Upper lobe of left lung (tissue), 6 donors: ENCODE results near the gene CBFA2T3. TPM values are rescaled to one million over a fixed set of nuclear protein-coding genes. Genes with fewer than 3 reads are reported as not detected.
"Not testable (repeated sequence)": the region's sequence is repeated elsewhere in the genome, so short reads cannot be mapped to it uniquely, and the experiment has no call there.

Source experiments
- ATAC-seq, 2 donors: fragments of 200-7000 bp; cut with Tn5 transposase; one replicate each; pipeline ENCODE4 v1.9.1; 2022; ENCODE audit warnings: mild to moderate bottlenecking in 2 of 2, moderate library complexity in 2 of 2; ENCODE audit not compliant: low FRiP score in 2 of 2
- DNase-seq, 2 donors: peaks; one replicate each; pipeline ENCODE4 v3.0.0-alpha.2; 2019 to 2020
- H3K27ac ChIP-seq, 4 donors: fragments of 200-600 bp; sonication (generic); one replicate each; pipeline ENCODE4 v1.5.1; 2016 to 2019
- H3K27me3 ChIP-seq, 4 donors: fragments of 200-600 bp; sonication (generic); one replicate each; pipeline ENCODE4 v1.5.1; 2017 to 2019
- H3K36me3 ChIP-seq, 4 donors: fragments of 200-600 bp; sonication (generic); one replicate each; pipeline ENCODE4 v1.5.1; 2016 to 2019
- H3K4me1 ChIP-seq, 4 donors: fragments of 200-600 bp; sonication (generic); one replicate each; pipeline ENCODE4 v1.5.1; 2018 to 2019
- H3K4me3 ChIP-seq, 4 donors: fragments of 200-600 bp; sonication (generic); one replicate each; pipeline ENCODE4 v1.5.1; 2017 to 2019; ENCODE audit warnings: mild to moderate bottlenecking in 2 of 4, moderate library complexity in 1 of 4
- H3K9me3 ChIP-seq, 4 donors: fragments of 200-600 bp; sonication (generic); one replicate each; pipeline ENCODE4 v1.5.1; 2018 to 2019
- EP300 ChIP-seq, 4 donors: sonication (generic); formaldehyde crosslinking; IDR thresholded peaks; one replicate each; pipeline ENCODE4 v1.5.1; 2017; ENCODE audit warnings: antibody characterized with exemption in 4 of 4, control low read depth in 2 of 4
- POLR2A ChIP-seq, 4 donors: fragments of 450-650 bp; IDR thresholded peaks; one replicate each; pipeline ENCODE4 v1.5.1; 2016 to 2017; ENCODE audit warnings: antibody characterized with exemption in 4 of 4, mild to moderate bottlenecking in 2 of 4
- POLR2AphosphoS5 ChIP-seq, 2 donors: sonication (generic); formaldehyde crosslinking; IDR thresholded peaks; one replicate each; pipeline ENCODE4 v1.5.1; 2017; ENCODE audit warnings: antibody characterized with exemption in 2 of 2
- WGBS, 2 donors: methylation state at CpG; one replicate each; pipeline ENCODE4 v1.1.5; 2017 to 2018; 5-methylcytosine and 5-hydroxymethylcytosine counted together
- total RNA-seq, 6 donors: library from RNA; depleted of rRNA in 4 of 6; stranded (reverse); fragments of >200 nt in 4 of 6; gene quantifications; one replicate each; pipeline versions ENCODE4 v1.1.0 to v1.2.1, GENCODE V29; 2016 to 2021
- TF ChIP-seq, protein P1 (sequence below), 6 experiments: fragments of 450-650 bp in 4 of 6; fragments of 200-600 bp in 2 of 6; sonication (generic) in 2 of 6; IDR thresholded peaks; one replicate each; pipeline ENCODE4 v1.5.1; 2016 to 2019; ENCODE audit warnings: antibody characterized with exemption in 6 of 6
- donor health status: DM: no; HTN: no; CAD: no; lungs with moderate emphysema.
- donor health status: DM: no; HTN: yes; CAD: no; lungs with severe emphysema.

Gene CBFA2T3
- total RNA-seq, 6 donors from 2014 or later: 2.7 to 33.5 (median 15.2) TPM

DNA sequence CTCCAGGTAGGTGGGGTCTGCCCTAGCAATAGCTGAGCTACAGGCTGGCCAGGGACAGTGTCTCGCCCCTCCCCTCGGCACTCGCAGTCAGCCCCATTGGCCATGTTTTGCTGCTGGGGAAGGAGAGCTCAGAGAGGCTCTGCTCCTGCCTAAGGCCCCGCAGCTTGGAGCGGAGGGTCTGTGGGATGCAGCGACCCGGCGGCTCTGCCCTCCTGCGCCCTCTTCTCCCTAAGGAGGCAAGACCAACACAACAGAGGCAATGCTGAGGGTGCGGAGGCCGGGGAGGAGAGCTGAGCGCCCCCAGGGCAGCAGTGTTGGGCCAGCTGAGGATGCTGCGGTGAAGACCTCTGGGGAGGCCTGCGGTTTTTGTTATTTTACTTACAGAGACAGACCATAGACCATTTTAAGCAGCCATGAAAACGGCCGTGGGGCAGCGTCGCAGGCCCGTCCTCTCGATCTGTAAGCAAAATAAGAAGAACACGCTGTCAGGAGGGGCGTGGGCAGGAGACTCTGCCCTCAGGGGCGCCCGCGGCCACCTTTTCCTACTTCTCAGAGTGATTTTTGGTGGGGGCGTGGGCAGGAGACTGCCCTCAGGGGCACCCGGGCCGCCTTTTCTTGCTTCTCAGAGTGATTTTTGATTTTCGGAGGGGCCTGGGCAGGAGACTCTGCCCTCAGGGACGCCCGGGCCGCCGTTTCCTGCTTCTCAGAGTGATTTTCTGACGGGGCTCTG lies 79.1 kb downstream of the CBFA2T3 start:
- H3K27ac ChIP-seq: peak overlapping the region in 1 of 4 donors; percentile 27
- H3K9me3 ChIP-seq: no peaks in the 10 kb centered on the region
- TF ChIP-seq, protein P1, sequence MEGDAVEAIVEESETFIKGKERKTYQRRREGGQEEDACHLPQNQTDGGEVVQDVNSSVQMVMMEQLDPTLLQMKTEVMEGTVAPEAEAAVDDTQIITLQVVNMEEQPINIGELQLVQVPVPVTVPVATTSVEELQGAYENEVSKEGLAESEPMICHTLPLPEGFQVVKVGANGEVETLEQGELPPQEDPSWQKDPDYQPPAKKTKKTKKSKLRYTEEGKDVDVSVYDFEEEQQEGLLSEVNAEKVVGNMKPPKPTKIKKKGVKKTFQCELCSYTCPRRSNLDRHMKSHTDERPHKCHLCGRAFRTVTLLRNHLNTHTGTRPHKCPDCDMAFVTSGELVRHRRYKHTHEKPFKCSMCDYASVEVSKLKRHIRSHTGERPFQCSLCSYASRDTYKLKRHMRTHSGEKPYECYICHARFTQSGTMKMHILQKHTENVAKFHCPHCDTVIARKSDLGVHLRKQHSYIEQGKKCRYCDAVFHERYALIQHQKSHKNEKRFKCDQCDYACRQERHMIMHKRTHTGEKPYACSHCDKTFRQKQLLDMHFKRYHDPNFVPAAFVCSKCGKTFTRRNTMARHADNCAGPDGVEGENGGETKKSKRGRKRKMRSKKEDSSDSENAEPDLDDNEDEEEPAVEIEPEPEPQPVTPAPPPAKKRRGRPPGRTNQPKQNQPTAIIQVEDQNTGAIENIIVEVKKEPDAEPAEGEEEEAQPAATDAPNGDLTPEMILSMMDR (IDR thresholded peaks at IDR 0.05): no peak
- TF ChIP-seq POLR2AphosphoS5 (IDR thresholded peaks at IDR 0.05) (no peak), POLR2A (IDR thresholded peaks at IDR 0.05) (no peak), EP300 (IDR thresholded peaks at IDR 0.05) (no peak)
- peaks cover 4 to 13% (median 9%) of the 10 kb centered on the region in 4 donors for H3K4me1 ChIP-seq
- H3K27me3 ChIP-seq: no peaks in the 10 kb centered on the region
- peak in 1 of 2 donors; percentile 60 for DNase-seq
- no peak for ATAC-seq
- 92 to 95% methylated on average over 25 to 34 of the region's 34 CpGs for WGBS, 2 donors
- peaks cover 0 to 34% (median 6%) of the 10 kb centered on the region in 4 donors for H3K36me3 ChIP-seq
- H3K4me3 ChIP-seq: no peak overlapping the region

DNA sequence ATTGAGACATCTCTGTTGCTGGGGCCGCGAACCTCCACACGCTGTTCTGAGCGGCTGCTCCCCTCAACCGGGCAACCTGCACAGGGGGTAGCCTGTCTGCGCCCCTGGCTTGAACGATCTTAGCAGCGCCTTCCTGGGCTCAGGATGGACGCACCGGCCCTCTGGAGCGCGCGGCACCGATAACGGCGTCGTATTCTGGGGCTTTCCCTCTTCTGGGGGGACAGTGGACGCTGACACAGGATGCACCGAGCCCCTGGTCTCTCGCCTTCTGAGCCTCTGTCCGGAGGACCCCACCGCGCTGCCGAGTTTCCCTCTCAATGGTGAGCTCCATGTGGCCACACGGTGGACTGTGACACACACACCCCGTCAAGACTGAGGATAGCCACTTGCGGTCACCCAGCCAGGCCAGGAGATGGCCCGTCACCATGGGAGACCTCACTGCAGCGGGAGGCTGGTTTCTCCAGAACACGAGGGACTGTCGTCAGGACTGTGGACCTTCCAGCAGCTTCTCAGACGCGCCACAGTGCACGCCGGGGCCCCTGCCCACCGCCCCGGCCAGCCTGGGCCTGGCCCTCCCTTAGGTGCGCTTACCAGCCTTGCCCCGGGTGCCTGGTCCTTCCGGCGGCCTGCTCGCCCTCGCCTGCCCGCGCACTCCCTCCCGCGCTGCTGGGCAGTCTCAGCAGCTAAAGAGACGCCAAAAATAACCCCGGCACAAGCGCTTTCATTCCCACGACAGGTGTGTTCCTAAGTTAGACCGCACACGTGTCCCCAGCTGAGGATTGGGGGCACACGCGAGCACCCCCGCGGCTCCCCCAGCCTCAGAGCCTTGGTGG lies 80.6 kb downstream of the CBFA2T3 start:
- H3K4me1 ChIP-seq: peaks cover 4 to 12% (median 9%) of the 10 kb centered on the region in 4 donors
- H3K4me3 ChIP-seq: no peak overlapping the region
- peak in 1 of 2 donors; percentile 77 for DNase-seq
- H3K9me3 ChIP-seq: no peaks in the 10 kb centered on the region
- ATAC-seq: no peak
- no peaks in the 10 kb centered on the region for H3K27me3 ChIP-seq
- peaks cover 0 to 45% (median 10%) of the 10 kb centered on the region in 4 donors for H3K36me3 ChIP-seq
- 91 to 92% methylated on average over 41 to 47 of the region's 57 CpGs for whole genome bisulfite sequencing, 2 donors
- no peak for TF ChIP-seq POLR2AphosphoS5 (IDR thresholded peaks at IDR 0.05)
- no peak for TF ChIP-seq POLR2A (IDR thresholded peaks at IDR 0.05)
- TF ChIP-seq, protein P1 (IDR thresholded peaks at IDR 0.05): no peak
- no peak for TF ChIP-seq EP300 (IDR thresholded peaks at IDR 0.05)
- H3K27ac ChIP-seq: no peak overlapping the region

DNA sequence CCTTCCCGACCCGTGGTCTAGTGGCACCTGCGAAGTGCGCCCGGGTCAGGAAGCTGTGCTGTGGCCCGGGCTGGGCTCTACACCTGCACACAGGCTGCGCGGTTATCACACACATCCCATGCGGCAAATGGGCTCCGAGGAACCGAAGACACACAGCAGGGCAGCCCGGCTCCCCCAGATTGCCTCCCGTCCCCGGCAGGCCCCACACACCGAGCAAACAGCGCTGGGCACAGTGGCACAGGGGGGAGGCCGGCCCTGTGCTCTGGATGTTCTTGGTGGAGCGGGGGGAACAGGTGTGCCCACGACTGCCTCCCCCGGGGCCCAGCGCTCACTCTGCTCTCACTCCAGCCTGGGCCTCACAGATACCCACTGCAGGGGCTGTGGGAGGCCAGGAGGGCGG lies 81.7 kb downstream of the CBFA2T3 start:
- WGBS, 2 donors: 92 to 96% methylated on average over 13 to 22 of the region's 22 CpGs
- Histone ChIP-seq H3K9me3 (no peaks in the 10 kb centered on the region), H3K4me1 (peaks cover 4 to 5% (median 4%) of the 10 kb centered on the region in 4 donors), H3K27ac (no peak overlapping the region), H3K4me3 (no peak overlapping the region), H3K36me3 (peaks cover 0 to 42% (median 7%) of the 10 kb centered on the region in 4 donors), H3K27me3 (no peaks in the 10 kb centered on the region)
- DNase-seq: peak in 1 of 2 donors; percentile 67
- ATAC-seq: no peak
- TF ChIP-seq POLR2AphosphoS5 (IDR thresholded peaks at IDR 0.05): no peak
- TF ChIP-seq EP300 (IDR thresholded peaks at IDR 0.05): no peak
- TF ChIP-seq POLR2A (IDR thresholded peaks at IDR 0.05): no peak
- TF ChIP-seq, protein P1 (IDR thresholded peaks at IDR 0.05): no peak

- DNase-seq: peak in 1 of 2 donors; percentile 39
- H3K36me3 ChIP-seq: peaks cover 0 to 44% (median 7%) of the 10 kb centered on the region in 4 donors
- 61 to 87% methylated on average over 4 to 21 of the region's 21 CpGs for WGBS, 2 donors
- no peak for ATAC-seq
- no peak for TF ChIP-seq POLR2A (IDR thresholded peaks at IDR 0.05)
- no peak for TF ChIP-seq POLR2AphosphoS5 (IDR thresholded peaks at IDR 0.05)
- no peak for TF ChIP-seq EP300 (IDR thresholded peaks at IDR 0.05)
- TF ChIP-seq, protein P1 (IDR thresholded peaks at IDR 0.05): no peak
- H3K27ac ChIP-seq: no peak overlapping the region
- H3K4me1 ChIP-seq: peaks cover 0 to under 1% (median 0%) of the 10 kb centered on the region in 4 donors
- no peaks in the 10 kb centered on the region for H3K27me3 ChIP-seq
- no peak overlapping the region for H3K4me3 ChIP-seq
- H3K9me3 ChIP-seq: no peaks in the 10 kb centered on the region
Measured at GRCh38 chr16:88894681-88895300, 82.2 kb downstream of the CBFA2T3 start.

GRCh38 chr16:88894266-88894665 lies 82.7 kb downstream of the CBFA2T3 start:
- not testable (repeated sequence) for DNase-seq, ATAC-seq, H3K9me3 ChIP-seq, H3K27ac ChIP-seq, H3K27me3 ChIP-seq, H3K4me3 ChIP-seq, H3K4me1 ChIP-seq
- peaks cover 0 to 47% (median 7%) of the 10 kb centered on the region in 4 donors for H3K36me3 ChIP-seq
- WGBS, 2 donors: 96 to 100% methylated on average over 3 to 4 of the region's 6 CpGs
